Bone marrow (tissue), 2 donors: Measurements from ENCODE around the gene KRTAP10-3.
"Not testable (repeated sequence)": the region's sequence is repeated elsewhere in the genome, so short reads cannot be mapped to it uniquely, and the experiment has no call there.

Experiments
- DNase-seq, 2 donors: peaks; one replicate each; lab custom pipeline; 2025; lab: John Stamatoyannopoulos, UW

Gene KRTAP10-3

GRCh38 chr21:44558695-44559094 lies at the start of gene KRTAP10-3:
Gene KRTAP10-3, minus strand, starts transcription at chr21:44558795. Its CDS starts 80 bp downstream, at chr21:44558715.
- DNase-seq, result no peak

- DNase-seq, result no peak
Observed at GRCh38 chr21:44606495-44606894, 47.9 kb upstream of the KRTAP10-3 start.

- DNase-seq, result no peak
Observed at GRCh38 chr21:44603911-44604310, 45.3 kb upstream of the KRTAP10-3 start.

- DNase-seq, result no peak
Observed at GRCh38 chr21:44603109-44603875, 44.7 kb upstream of the KRTAP10-3 start.

DNA sequence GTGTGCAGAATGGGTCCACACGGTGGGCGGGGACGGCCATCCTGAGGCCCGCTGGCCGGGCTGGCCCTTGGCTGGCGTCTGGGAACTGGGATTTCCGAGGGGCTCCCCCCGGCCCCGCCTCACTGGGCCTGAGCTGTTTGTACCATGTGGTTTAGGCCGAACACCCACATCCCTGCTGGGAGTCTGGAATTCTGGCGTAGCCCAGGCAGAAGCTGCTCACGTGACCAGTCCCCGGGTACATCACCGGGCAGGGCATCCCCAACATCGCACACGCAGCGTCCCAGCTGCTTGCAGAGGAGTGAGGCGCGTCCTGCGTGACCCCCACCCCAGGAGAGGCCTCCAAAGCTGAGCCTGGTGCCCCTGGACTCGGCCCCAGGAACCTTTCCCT lies 43.9 kb upstream of the KRTAP10-3 start:
- no peak for DNase-seq

GRCh38 chr21:44601596-44602462 lies 43.2 kb upstream of the KRTAP10-3 start:
- no peak for DNase-seq

- not testable (repeated sequence) for DNase-seq
Observed at GRCh38 chr21:44601091-44601490, 42.5 kb upstream of the KRTAP10-3 start.

GRCh38 chr21:44600118-44600978 lies 41.8 kb upstream of the KRTAP10-3 start, which contains the start of gene KRTAP10-7:
Gene KRTAP10-7, plus strand, starts transcription at chr21:44600597. Its CDS starts 25 bp downstream, at chr21:44600622.
- not testable (repeated sequence) for DNase-seq

- no peak for DNase-seq
Observed at GRCh38 chr21:44599264-44600029, 40.9 kb upstream of the KRTAP10-3 start.

DNA sequence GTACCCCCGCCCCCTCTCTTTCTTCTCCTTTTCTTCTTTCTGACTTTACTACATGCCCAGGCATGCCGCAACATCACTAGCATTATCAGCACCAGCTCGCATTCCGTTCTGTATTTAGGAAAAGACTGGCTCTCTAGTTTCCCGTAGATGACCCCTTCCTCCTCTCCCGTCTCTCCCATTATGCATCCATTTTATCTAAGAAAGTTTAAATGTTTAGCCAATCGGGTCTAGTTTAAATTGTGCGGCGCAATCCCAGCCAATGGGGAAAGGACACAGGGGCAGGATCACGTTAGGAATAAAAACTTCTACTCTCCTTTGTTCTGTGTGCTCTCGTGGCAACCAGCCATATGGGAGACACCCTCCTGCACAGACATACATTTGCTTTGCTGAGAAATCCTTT lies 39.5 kb upstream of the KRTAP10-3 start:
- no peak for DNase-seq

- DNase-seq, result no peak
Observed at GRCh38 chr21:44596068-44596725, 37.6 kb upstream of the KRTAP10-3 start.

DNA sequence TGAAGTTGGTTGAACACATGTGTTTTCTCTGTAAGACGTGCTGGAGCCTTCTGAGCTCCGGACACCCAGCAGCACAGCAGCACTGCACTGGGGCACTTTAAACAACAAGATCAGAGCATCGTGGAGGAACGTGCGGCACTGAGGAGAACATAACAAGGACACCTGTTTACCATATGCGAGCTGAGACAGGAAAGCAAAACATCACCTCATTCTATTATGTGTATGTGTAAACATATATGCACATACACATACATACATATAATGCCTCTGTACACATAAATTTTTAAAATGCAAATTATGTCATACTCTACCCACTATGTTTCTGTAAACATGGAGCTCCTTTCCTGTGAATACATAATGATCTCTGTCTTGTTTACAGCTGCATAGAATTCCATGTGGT lies 36.9 kb upstream of the KRTAP10-3 start:
- DNase-seq, result no peak

DNA sequence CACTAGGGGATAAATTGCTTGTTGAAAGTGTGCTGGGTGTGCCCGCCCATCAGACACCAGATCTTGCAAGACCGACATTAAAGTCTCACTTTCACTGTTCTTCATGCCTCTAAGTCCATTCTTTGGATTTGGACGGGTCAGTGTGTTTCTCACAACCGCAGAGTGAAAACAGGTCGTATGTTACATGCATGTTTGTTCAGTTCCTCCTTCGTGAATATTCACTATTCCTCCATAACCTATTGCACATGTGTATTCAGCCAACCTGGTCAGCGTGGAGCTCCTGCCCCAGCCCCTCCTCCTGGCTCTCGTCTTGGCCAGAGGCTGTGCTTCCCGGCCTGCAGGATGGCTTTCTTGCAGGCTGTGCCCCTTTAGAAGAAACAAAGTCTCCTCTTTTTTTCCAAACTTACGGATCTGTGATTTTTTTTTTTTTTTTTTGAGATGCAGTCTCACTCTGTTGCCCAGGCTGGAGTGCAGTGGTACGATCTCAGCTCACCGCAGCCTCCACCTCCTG lies 35.9 kb upstream of the KRTAP10-3 start:
- DNase-seq, result no peak

DNA sequence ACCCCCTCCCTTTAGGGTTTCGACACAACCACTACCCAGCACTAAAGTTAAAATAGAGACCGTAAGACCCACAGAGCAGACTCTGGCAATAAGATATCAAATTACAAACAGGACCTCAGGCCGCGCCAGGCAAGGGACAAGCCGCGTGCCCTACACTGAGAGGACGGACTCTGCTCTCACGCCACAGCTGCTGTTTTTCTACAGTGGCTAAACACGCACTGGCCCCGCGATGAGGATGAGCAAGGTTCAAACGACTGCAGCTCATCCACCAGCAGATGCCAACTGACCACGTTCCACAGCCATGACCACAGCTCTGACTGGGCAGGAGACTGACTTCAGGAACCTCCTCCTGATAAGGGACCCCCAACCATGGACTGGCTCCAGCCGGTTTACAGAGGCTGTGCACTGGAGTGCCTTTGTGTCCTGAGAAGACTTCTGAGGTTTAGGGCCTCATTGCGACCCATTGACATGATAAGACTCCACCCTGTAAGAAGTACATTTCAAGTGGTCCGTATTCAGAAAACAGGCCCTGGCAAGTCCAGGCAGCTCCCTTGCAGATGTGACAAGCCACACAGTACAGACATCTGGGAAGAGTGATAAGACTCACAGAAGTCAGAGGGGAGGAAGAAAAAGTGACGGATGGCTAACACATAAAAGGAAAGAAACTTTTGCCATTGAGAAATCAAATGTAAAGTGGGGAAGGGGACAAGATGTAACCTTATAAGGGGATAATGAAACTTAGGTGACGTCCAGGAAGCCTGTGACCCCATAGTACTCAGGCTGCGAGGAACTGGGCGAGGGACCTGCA lies 35.2 kb upstream of the KRTAP10-3 start:
- no peak for DNase-seq

- no peak for DNase-seq
Observed at GRCh38 chr21:44592446-44593311, 34.1 kb upstream of the KRTAP10-3 start, which contains the start of gene KRTAP10-6. Gene KRTAP10-6, minus strand, starts transcription at chr21:44592505. Its CDS starts 21 bp downstream, at chr21:44592484.

DNA sequence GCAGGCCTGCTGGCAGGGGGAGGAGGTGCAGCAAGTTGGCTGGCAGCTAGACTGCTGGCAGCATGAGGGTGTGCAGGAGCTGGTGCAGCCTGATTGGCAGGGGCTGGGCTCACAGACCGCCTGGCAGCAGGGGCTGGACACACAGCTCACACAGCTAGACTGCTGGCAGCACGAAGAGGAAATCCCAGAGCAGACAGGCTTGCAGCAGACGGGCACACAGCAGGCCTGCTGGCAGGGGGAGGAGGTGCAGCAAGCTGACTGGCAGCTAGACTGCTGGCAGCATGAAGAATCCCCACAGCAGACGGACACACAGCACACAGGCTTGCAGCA lies 33.2 kb upstream of the KRTAP10-3 start:
- not testable (repeated sequence) for DNase-seq

- DNase-seq, result not testable (repeated sequence)
Observed at GRCh38 chr21:44590897-44591800, 32.6 kb upstream of the KRTAP10-3 start.
